ENCODE data around the gene RAB6A.
"Not testable (repeated sequence)": the region's sequence is repeated elsewhere in the genome, so short reads cannot be mapped to it uniquely, and the experiment has no call there.

Gene RAB6A

GRCh38 chr11:73752216-73752867 is 8.5 kb downstream of the RAB6A start:
- Mint-ChIP-seq H3K4me1 (peaks cover 57% of the 10 kb centered on the region), H3K27me3 (no peaks in the 10 kb centered on the region), H3K36me3 (peaks cover 30% of the 10 kb centered on the region), H3K4me3 (no peak overlapping the region), H3K27ac (no peak overlapping the region), H3K9me3 (peaks cover 3% of the 10 kb centered on the region)
- ATAC-seq = no peak

DNA sequence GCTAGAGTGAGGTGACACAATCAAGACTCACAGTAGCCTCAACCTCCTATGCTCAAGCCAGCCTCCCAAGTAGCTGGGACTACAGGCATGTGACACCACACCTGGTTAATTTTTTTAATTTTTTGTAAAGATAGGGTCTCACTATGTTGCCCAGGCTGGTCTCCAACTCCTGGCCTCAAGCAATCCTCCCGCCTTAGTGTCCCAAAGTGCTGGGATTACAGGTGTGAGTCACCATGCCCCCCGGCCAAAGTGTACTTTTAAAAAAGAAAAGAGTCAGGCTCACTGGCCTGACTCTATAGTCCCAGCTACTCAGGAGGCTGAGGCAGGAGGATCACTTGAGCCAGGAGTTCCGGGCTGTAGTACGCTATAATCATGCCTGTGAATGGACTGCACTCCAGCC is 10.0 kb downstream of the RAB6A start:
- not testable (repeated sequence) for H3K9me3 Mint-ChIP-seq, H3K4me3 Mint-ChIP-seq, H3K27ac Mint-ChIP-seq, H3K27me3 Mint-ChIP-seq, ATAC-seq
- peaks cover 58% of the 10 kb centered on the region for H3K4me1 Mint-ChIP-seq
- peaks cover 30% of the 10 kb centered on the region for H3K36me3 Mint-ChIP-seq

DNA sequence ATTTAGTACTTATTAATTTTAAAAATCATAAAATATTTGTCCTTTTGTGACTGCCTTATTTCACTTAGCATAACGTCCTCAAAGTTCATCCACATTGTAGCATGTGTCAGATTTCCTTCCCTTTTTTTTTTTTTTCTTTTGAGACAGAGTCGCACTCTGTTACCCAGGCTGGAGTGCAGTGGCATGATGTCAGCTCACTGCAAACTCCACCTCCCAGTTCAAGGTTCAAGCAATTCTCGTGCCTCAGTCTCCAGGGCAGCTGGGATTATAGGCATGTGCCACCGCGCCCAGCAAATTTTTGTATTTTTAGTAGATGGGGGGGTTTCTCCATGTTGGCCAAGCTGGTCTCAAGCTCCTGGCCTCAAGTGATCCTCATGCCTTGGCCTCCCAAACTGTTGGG is 10.6 kb downstream of the RAB6A start:
- Mint-ChIP-seq H3K9me3 (no peaks in the 10 kb centered on the region), H3K4me3 (no peak overlapping the region), H3K27me3 (no peaks in the 10 kb centered on the region), H3K27ac (no peak overlapping the region), H3K36me3 (peaks cover 24% of the 10 kb centered on the region), H3K4me1 (peaks cover 56% of the 10 kb centered on the region)
- no peak for ATAC-seq

GRCh38 chr11:73749118-73749517 is 11.8 kb downstream of the RAB6A start:
- no peak overlapping the region for H3K4me3 Mint-ChIP-seq
- no peaks in the 10 kb centered on the region for H3K9me3 Mint-ChIP-seq
- no peak for ATAC-seq
- peaks cover 55% of the 10 kb centered on the region for H3K4me1 Mint-ChIP-seq
- H3K27ac Mint-ChIP-seq = no peak overlapping the region
- no peaks in the 10 kb centered on the region for H3K27me3 Mint-ChIP-seq
- peaks cover 24% of the 10 kb centered on the region for H3K36me3 Mint-ChIP-seq

DNA sequence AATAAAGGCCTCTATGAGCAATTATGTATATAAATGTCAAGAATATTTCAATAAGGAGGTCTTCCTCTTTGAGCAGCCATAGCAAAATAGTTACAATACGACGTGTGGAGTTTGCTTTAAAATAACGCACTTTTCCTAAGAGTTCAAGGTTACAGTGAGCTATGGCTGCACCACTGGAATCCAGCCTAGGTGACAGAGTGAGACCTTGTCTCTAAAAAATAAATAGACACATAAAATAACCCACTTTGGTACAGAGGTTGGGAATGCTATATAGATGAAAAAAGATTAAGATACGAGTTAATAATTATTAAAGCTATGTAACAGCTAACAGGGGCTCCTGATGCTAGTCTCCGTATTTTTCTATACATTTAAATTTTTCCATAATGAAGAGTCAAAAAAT is 12.6 kb downstream of the RAB6A start:
- peaks cover 56% of the 10 kb centered on the region for H3K4me1 Mint-ChIP-seq
- no peak for ATAC-seq
- no peaks in the 10 kb centered on the region for H3K9me3 Mint-ChIP-seq
- no peak overlapping the region for H3K4me3 Mint-ChIP-seq
- no peak overlapping the region for H3K27ac Mint-ChIP-seq
- H3K36me3 Mint-ChIP-seq = peaks cover 23% of the 10 kb centered on the region
- H3K27me3 Mint-ChIP-seq = no peaks in the 10 kb centered on the region

GRCh38 chr11:73747762-73748161 is 13.1 kb downstream of the RAB6A start:
- peaks cover 62% of the 10 kb centered on the region for H3K4me1 Mint-ChIP-seq
- no peak overlapping the region for H3K4me3 Mint-ChIP-seq
- H3K36me3 Mint-ChIP-seq = peaks cover 29% of the 10 kb centered on the region
- no peak for ATAC-seq
- no peaks in the 10 kb centered on the region for H3K9me3 Mint-ChIP-seq
- H3K27ac Mint-ChIP-seq = no peak overlapping the region
- no peaks in the 10 kb centered on the region for H3K27me3 Mint-ChIP-seq

DNA sequence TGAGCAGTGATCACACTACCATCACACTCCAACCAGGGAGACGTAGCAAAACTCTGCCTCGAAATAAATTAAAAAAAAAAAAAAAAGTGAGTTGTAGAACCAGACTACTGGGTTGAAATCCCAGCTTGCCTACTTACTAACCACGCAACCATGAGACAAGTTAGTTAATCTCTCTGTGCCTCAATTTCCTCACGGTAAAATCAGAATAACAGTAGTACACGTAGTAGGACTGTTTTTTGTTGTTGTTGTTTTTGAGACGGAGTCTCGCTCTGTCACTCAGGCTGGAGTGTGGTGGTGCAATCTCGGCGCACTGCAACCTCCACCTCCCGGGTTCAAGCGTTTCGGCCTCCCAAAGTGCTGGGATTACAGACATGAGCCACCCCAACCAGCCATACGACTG is 14.2 kb downstream of the RAB6A start:
- H3K4me1 Mint-ChIP-seq = peaks cover 55% of the 10 kb centered on the region
- no peaks in the 10 kb centered on the region for H3K9me3 Mint-ChIP-seq
- no peak overlapping the region for H3K4me3 Mint-ChIP-seq
- no peak overlapping the region for H3K27ac Mint-ChIP-seq
- no peaks in the 10 kb centered on the region for H3K27me3 Mint-ChIP-seq
- peaks cover 24% of the 10 kb centered on the region for H3K36me3 Mint-ChIP-seq
- no peak for ATAC-seq

GRCh38 chr11:73743045-73743444 is 17.8 kb downstream of the RAB6A start:
- Mint-ChIP-seq H3K27ac (no peak overlapping the region), H3K9me3 (no peaks in the 10 kb centered on the region), H3K4me3 (no peak overlapping the region), H3K36me3 (peaks cover 15% of the 10 kb centered on the region), H3K4me1 (peaks cover 27% of the 10 kb centered on the region), H3K27me3 (no peaks in the 10 kb centered on the region)
- no peak for ATAC-seq

DNA sequence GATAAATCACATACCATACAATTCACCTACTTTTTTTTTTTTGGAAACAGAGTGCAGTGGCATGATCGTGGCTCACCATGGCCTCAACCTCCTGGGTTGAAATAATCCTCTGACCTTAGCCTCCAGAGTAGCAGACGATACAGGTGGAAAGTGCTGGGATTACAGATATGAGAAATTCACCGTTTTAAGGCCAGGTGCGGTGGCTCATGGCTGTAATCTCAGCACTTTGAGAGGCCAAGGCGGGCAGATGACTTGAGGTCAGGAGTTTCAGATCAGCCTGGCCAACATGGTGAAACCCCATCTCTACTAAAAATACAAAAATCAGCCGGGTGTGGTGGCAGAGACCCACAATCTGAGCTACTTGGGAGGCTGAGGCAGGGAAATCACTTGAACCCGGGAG is 24.9 kb downstream of the RAB6A start:
- H3K36me3 Mint-ChIP-seq = peaks cover 16% of the 10 kb centered on the region
- not testable (repeated sequence) for H3K27me3 Mint-ChIP-seq, H3K4me3 Mint-ChIP-seq, ATAC-seq, H3K9me3 Mint-ChIP-seq, H3K27ac Mint-ChIP-seq
- peaks cover 23% of the 10 kb centered on the region for H3K4me1 Mint-ChIP-seq

GRCh38 chr11:73734993-73735392 is 25.9 kb downstream of the RAB6A start:
- ATAC-seq = no peak
- Mint-ChIP-seq H3K9me3 (no peaks in the 10 kb centered on the region), H3K27me3 (no peaks in the 10 kb centered on the region), H3K36me3 (peaks cover 21% of the 10 kb centered on the region), H3K4me1 (peaks cover 27% of the 10 kb centered on the region), H3K27ac (no peak overlapping the region), H3K4me3 (no peak overlapping the region)

DNA sequence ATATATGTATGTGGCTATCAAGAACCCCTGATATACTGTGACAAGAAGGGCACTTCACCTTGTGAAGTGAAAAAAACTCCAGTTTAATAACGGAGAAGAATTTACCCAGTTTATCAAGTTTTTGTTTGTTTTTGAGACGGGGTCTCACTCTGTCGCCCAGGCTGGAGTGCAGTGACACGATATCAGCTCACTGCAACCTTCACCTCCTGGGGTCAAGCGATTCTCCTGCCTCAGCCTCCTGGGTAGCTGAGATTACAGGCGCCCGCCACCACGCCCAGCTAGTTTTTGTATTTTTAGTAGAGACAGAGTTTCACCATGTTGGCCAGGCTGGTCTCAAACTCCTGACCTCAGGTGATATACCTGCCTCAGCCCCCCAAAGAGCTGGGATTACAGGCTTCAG is 26.9 kb downstream of the RAB6A start:
- ATAC-seq, H3K4me3 Mint-ChIP-seq, H3K27ac Mint-ChIP-seq, H3K27me3 Mint-ChIP-seq, H3K9me3 Mint-ChIP-seq: not testable (repeated sequence)
- Mint-ChIP-seq H3K36me3 (peaks cover 31% of the 10 kb centered on the region), H3K4me1 (peaks cover 34% of the 10 kb centered on the region)

DNA sequence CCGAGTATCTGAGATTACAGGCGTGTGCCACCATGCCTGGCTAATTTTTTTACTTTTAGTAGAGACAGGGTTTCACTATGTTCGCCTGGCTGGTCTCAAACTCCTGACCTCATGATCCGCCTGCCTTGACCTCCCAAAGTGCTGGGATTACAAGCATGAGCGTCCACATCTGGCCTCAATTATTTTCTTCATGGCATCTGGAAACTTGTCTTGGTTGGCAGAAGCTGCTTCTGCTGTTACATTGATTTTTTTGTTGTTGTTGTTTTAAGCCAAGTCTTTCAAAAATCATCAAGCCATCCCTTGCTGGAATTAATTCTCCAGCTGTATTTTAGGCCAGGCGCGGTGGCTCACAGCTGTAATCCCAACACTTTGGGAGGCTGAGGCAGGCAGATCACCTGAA is 27.9 kb downstream of the RAB6A start:
- H3K36me3 Mint-ChIP-seq = peaks cover 32% of the 10 kb centered on the region
- not testable (repeated sequence) for H3K27ac Mint-ChIP-seq

GRCh38 chr11:73729594-73730206 is 31.2 kb downstream of the RAB6A start:
- peaks cover 19% of the 10 kb centered on the region for H3K4me1 Mint-ChIP-seq
- no peaks in the 10 kb centered on the region for H3K27me3 Mint-ChIP-seq
- no peaks in the 10 kb centered on the region for H3K9me3 Mint-ChIP-seq
- H3K4me3 Mint-ChIP-seq = no peak overlapping the region
- ATAC-seq = no peak
- H3K36me3 Mint-ChIP-seq = peaks cover 37% of the 10 kb centered on the region
- peak overlapping the region; percentile 32 for H3K27ac Mint-ChIP-seq

More for the DNA sequence above, 27.9 kb downstream of the RAB6A start:
- H3K4me1 Mint-ChIP-seq = peaks cover 34% of the 10 kb centered on the region
- H3K9me3 Mint-ChIP-seq, ATAC-seq, H3K27me3 Mint-ChIP-seq, H3K4me3 Mint-ChIP-seq: not testable (repeated sequence)

GRCh38 chr11:73728000-73728399 is 32.9 kb downstream of the RAB6A start:
- H3K4me1 Mint-ChIP-seq = peaks cover 20% of the 10 kb centered on the region
- no peak for ATAC-seq
- H3K27me3 Mint-ChIP-seq = no peaks in the 10 kb centered on the region
- no peak overlapping the region for H3K4me3 Mint-ChIP-seq
- H3K27ac Mint-ChIP-seq = no peak overlapping the region
- H3K9me3 Mint-ChIP-seq = no peaks in the 10 kb centered on the region
- H3K36me3 Mint-ChIP-seq = peaks cover 42% of the 10 kb centered on the region

- ATAC-seq = no peak
- H3K4me3 Mint-ChIP-seq = no peak overlapping the region
- H3K36me3 Mint-ChIP-seq = peaks cover 48% of the 10 kb centered on the region
- peaks cover 20% of the 10 kb centered on the region for H3K4me1 Mint-ChIP-seq
- H3K27me3 Mint-ChIP-seq = no peaks in the 10 kb centered on the region
- no peak overlapping the region for H3K27ac Mint-ChIP-seq
- H3K9me3 Mint-ChIP-seq = no peaks in the 10 kb centered on the region
Measured at GRCh38 chr11:73726825-73727224, 34.0 kb downstream of the RAB6A start.

DNA sequence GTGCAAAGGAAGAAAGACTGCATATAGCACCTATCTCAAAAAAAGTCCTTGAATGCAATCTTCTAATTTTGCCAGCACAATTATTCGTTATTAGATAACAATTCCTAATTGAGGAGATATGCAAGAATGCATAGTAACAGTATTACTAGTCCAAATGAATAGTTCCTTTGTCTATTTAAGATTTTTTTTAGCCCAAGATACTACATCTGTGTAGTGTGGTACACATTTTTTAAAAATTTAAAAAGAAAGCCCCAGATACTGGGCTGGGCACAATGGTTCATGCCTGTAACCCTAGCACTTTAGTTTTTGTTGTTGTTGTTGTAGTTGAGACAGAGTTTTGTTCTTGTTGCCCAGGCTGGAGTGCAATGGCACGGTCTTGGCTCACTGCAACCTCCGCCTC is 43.7 kb downstream of the RAB6A start:
- ATAC-seq = no peak
- Mint-ChIP-seq H3K9me3 (no peaks in the 10 kb centered on the region), H3K27me3 (no peaks in the 10 kb centered on the region), H3K27ac (no peak overlapping the region), H3K4me1 (no peaks in the 10 kb centered on the region), H3K4me3 (no peak overlapping the region), H3K36me3 (peaks cover 40% of the 10 kb centered on the region)
